ENCODE data around the gene CADPS2.

CADPS2 gene

DNA sequence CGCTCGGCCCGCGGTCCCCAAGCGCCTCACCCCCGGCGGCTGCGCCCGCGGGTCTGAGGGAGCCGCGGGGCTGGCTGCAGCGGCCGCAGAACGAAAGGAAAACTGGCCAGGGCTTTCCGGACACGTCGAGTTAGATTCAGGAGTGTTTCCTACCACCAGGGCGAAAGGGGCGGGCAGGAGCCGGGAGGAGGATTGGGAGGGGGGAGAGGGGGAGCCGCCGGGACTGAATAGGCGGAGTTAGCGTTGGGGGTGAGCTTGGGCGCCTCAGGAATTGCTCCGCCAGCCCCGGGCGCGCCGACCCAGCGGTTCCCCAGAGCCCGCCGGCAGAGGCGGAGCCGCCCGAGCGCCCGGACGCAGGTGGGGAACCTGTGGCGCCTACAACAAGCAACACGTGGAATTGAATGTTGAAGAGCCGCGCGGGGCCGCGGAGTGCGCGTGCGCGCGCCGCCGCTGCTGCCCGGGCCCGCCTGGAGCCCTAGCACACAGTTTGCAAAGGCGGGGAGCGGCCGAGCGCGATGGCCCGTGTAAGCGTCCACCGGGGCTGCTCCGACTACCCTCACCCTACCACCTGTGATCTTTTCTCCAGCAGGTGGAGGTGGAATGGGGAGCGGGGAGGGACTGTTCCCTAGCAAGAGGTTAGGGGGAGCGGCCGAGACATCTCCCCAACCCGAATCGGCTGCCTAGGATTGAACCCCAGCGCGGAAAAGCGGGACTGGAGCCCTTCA is at the start of gene CADPS2:
CADPS2 (minus strand) TSS at position 104 of the 725 bp plus-strand sequence. CDS start 123 bp downstream, outside the sequence.
- DNase-seq = peak; percentile 50

DNA sequence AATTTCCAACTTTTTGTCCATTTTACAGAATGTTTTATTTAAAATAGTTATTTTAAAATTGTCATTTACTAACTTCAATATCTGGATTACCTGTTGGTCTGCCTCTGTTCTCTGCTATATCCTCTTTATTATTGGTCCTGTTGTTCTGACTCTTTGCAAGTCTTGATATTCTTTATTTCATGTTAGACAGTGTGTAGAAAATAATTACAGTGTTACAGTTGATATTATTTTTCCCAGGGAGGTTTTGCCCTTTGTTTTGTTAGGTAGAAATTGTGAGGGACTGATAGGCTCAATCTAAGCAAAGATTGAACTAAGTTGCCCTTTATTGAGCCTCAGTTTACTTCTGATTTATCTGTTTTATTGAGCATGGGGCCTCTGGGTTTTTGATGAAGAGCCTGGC is 49.4 kb upstream of the CADPS2 start:
- DNase-seq = no peak

DNA sequence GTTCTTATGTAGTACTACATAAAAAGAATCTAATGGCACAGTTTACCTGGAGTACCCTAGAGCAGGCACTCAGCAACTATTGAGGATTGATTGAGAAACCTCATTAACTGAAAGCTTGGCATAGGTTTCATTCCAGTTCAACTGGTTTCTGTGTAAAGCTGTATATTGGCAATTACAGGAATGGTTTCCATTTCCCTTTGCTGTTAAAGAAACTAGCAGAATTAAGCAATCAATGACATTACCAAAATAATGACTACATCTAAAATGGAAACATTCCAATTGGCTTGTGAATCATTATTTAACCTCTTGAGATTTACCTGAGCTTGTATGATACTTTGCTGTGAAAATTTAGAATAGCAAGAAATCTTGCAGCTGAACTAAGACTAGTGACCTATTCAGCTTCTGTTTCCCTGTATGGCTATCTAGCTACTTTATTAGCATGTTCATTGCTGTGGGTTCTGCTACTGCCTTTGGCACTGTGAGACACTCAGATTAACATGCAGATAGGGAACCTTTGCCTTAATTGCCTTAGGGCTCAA is 33.5 kb upstream of the CADPS2 start:
- no peak for DNase-seq

DNA sequence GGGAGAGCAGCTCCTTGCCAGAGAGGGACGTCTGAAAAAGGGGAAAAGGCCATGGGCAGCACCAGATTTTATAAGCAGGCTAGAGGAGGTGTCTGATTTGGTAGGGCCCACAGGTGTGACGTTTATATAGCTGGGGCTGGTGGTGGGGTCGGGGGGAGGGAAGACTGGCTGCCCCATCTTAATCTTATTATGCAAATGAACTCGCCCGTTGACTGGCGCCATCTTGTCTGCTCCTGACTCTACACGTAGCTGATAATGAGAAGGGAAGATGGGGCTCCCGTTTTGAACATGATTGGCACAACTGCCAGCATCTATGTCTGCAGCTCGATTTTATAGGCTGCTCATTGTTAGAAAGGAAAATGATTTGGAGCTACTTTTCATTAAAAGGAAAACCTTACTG is 28.6 kb upstream of the CADPS2 start:
- no peak for DNase-seq

DNA sequence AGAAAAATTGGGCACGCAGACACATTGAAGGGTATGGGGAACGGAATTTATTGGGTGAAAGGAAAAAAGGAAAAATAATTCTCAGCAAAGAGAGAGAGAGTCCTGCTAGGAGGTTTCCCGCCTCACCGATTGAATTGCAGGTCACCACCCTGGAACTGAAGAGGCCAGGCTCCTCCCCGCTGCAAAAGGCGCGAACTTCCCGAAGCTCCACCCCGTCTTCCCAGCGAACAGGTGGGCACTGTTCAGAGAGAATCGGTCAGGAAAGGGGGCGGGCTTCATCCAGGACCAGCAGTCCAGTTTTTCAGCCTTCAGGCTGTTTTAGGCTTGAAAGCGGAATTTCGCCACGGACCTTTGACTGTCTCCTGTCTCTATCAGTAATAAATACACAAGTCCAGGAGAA is 27.3 kb upstream of the CADPS2 start:
- DNase-seq = no peak

DNA sequence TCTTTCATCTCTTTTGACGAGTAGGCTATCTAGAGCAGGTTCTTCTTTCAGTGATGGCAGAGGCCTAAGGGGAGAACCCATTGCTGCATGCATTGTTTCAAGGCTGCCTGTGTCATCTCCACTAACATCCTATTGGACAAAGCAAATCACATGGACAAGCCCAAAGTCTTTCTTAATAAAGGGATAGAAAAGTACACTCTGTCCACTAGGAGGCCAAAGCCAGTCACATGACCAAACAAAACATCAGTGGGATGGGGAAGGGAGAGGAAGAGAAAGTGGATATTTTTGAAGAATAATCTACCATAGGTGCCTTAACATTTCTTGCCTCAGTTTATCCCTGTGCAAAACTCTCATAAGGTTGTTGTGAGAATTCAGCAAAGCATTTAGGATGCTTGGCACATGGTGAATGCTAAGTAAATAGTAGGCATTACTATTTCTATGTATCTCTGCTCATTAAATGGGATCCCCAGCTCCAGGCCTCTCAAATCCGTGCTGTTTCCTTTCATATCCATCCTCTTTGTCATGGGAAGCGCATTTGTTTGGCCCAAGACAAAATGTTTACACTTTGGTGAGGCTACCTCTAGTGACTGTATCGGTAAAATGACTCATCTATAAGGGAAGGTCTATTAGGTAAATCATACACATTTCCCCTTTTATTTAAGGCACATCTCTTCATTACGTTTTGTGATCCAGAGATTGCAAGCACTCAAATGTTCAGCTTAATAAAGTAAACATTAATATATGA is 16.7 kb upstream of the CADPS2 start:
- peak; percentile 5 to 7 for DNase-seq

DNA sequence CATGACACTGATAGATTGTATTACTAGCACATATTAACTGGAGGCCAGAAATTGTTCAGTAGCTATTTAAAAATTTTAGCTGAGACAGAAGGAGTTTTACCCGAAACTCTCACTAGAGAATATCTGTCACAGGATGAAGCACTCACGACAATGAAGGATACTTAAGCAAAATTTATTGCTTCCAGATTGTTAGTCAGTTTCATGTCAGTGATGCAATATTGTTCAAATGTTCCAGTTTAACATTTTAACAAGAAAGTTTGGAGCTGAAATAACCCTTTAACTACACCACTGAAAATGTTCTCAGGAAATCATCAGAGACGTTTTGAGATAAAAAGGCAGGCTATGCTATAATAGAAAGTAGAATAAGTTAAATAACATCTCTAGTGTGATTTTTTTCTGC is 15.0 kb upstream of the CADPS2 start:
- no peak for DNase-seq

DNA sequence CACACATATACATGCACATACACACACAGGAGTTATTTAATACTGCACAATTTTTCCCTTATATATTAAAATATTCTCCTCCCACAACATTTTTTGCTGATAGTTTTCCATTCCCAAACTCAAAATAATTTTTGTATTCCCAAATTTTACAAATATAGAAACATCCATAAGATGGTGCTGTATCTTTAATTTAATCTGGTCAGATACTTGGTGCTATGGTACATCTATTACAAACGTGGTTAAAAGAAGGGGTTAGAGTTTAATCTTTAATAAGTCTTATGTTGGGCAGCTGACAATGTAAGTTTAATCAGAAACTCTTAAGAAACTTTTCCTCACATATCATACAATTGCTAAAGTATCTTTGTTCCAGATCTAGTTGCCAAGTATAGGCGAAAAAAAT is 10.2 kb upstream of the CADPS2 start:
- no peak for DNase-seq

DNA sequence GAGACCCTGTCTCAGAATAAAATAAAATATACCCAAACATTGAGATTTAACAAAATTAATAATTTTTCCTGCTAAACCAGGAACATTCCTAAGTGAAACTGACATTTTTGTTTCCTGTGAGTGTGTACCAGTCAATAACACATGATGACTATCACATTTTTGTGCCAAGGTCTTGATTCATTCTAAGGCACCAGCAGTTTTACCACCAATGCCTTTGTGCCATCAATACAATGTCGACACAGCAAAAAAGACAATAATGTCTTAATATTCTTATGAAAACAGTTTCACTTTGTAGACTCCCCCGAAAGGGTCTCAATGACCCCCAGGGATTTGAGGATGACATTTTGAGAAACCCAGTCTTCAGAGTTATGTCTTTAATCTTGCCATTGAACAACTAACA is 7.2 kb upstream of the CADPS2 start:
- DNase-seq = no peak

DNA sequence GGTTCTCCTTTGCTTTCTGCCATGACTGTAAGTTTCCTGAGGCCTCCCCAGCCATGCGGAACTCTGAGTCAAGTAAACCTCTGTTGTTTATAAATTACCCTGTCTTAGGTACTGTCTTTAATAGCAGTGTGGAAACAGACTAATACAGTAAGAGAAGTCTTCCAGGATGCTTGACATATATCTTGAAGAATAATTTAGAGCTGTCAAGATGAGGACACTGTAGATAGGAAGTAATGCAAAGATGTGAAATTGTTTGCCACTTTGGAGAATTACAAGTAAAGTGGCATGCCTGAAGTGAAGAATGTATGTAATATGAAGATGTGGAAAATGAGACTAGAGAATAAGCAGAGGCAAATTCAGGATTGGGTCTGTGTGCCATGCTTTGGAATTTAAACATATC is 2.9 kb upstream of the CADPS2 start:
- no peak for DNase-seq

DNA sequence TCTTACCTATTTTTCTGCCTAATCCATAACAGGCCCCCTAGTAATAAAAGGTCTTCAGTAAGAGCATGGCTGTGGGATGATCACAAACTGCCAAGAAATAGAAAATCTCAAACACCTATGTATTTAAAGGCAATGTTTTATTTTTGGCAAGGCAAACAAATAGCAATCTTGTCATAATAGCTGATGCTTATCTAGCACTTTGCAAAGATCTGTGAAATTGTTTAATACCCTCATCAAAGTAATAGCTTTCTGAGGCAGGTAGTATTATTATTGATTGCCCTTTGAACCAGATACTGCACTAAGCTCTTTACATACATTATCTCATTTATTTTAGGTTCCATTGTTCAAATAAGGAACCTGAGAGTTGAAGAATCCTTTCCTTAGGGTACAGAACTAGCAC is 1.6 kb upstream of the CADPS2 start:
- DNase-seq = no peak

DNA sequence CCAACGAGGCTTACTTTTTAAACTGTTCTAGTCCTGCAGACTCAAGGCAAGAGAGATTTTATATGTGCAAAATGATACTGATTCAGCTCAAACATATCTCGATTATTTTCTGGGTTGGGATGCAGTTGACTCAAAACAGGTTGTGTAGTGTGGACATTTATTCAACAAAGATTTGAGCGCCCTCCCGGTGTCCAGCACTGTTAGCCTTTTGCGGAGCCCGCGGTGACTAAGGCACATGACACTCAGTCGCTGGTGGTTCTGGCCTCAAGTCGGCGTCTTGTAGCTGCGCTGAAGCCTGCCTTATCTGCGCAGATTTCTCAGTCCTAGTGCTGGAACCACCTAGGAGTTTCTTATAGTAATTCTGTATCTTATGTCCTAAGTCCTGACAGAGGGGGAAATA is 938 bp upstream of the CADPS2 start:
- DNase-seq = peak; percentile 43 to 55

DNA sequence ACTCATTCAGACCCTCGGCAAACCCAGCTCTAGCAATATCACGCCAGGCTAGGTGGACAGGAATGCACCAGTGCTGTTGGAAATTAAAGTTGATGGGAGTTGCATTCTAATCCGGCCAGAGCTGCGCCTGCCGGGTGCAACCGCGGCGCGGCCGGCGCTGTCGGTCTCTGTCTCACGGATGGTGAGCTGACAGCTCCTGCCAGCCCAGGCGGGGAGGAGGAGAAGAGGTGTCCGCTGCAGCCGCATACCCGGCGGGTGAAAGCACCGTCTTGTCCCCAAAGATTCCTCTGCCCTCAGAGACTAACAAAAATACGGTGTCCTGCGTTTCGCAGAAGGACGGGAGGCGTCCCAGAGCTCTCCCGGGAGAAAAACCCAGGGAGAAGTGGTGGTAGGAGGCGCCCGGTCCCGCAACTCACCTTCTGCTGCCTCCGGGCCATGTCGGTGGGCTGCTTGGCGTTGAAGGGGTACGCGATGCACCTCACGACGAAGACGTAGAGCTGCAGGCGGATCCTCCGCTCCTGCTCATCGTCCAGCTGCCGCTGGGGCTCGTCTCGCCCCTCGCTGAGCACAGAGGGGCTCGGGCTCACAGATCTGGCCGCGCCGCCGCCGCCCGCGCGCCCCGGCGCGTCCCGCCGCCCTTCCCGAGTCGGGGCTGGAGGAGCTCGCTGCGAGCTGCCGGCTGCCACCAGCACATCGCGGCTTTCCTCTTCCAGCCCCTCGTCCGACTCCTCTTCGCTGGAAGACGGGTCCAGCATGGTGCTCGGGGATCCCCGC is 490 bp downstream of the CADPS2 start:
- DNase-seq = no peak

DNA sequence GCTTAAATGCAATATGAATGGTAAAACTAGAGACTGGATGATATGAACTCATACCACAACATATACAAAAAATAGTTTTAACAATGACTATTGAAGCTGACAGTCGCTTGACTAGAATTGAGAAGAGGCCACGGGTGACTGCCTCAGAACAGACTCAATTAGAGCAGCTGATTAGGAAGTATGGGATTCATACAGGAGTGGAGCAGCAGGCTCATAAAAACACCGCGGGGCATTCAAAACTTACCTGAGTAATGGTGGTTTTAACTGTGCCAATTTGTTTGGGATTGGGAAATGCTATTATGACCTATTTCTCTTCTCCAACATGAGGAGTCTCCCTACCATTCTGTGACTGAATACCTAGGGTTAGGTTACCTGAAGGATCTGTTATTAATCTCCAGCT is 2.1 kb downstream of the CADPS2 start:
- no peak for DNase-seq

DNA sequence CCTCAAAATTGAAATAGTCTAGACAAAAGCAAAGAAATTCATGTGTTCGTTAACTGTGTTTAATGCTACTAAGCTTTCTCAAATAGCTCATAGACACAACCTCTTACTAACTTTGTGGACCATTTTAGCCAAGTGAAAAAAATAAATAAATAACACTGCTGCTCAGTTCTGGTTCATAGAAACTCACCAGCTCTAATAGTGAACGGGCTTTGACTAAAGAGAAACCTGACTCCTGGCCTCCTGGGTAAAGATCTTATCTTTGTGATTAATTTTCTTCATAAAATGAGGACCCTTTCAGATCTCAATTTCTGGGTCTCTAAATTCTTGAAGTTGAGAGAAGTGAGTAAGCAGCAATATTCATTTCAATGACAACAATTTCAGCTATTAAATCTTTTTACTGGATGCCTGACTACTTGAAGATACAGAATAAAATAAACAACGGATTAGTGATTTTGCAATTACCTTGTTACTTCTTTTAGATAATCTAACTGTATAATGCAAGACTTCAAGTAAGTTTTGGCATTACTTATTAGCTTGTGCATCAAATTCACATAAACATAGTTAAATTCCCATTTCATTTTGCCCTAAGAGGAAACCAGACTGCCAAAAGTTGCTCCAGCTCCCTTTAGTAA is 3.1 kb downstream of the CADPS2 start:
- no peak for DNase-seq

DNA sequence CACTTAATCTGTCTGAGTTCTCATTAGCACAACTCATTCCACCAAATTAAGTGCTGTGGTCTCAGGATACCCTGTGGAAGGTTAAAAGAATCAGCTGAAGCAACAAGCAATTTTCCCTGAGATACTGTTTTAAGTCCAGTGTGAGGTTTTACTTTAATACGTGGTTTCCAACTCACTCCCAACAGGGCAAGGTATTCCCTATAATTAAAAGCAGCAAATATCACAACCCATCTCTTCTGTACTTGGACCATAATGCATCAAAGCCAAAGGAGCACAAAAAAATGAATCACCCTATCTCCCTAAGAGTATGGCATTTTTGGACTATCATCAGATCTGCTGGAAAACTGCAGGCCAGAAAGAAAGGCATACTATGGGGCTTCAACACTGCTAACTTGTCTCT is 4.9 kb downstream of the CADPS2 start:
- no peak for DNase-seq

DNA sequence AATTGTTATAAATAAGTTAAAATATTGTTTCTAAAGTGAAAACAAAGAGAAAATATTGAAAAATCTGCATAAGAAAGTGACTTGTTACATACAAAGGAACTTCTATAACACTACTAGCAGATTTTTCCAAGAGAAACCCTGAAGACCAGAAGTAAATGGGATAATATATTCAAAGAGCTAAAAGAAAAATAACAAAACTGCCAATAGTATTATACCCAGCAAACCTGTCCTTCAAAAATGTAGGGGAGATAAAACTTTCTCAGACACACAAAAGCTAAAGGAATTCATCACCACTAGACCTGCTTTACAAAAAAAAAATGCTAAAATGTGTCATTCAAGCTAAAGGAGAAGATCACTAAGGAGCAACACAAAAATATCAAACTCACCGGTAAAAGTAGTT is 17.0 kb downstream of the CADPS2 start:
- DNase-seq = no peak

DNA sequence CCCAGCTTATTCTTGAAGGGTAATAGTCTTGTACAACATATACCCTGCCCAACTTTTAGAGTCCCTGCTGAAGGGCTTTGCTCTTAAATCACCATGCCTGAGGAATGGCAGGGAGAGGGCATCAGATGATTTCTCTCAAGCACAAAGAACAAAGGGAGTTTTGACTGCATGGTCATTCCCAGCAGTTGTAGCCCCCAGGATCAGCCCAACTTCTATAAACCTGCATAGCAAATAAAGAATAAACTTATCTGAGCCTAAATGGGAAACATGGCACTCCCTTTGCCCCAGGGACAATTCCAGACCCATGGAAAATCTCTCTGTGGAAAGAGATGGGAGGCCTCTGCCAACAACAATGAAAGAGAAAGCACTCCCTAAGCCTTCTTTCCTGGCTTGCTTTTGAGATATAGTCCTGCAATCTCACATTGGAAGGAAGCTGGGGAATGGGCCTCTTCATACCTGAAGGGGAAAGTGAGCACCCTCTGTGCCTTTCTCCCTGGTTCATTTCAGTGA is 18.7 kb downstream of the CADPS2 start:
- no peak for DNase-seq

DNA sequence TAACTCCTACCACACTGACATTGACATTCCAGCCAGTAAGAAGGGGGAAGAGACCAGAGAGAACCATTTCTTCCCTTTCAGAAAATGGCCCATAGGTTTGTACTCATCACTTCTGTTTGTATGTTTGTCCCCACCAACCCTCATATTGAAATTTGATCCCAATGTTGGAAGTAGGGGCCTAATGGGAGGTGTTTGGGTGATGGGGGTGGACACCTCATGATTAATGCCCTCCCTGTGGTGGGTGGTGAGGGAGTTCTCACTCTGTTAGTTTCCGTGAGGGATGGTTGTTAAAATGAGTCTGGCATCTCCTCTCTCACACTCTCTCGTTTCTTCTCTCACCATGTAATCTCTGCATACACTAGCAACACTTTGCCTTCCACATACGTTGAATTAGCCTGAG is 21.4 kb downstream of the CADPS2 start:
- DNase-seq = no peak

DNA sequence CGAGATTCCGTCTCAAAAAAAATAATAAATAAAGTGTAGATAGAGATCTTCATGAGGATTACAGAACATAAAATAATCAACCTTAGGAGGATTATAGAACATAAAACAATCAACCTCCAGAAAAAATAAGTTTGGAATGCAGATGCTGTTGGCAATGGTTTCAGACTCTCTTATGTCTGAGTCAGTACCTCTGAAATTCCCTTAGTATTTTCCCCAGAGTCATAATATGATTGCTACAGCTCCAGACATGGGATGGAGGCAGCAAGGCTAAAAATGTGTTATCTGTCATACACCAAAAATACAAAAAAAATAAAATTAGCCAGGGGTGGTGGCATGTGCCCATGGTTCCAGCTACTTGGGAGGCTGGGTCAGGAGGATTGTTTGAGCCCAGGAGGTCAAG is 22.2 kb downstream of the CADPS2 start:
- DNase-seq = no peak

DNA sequence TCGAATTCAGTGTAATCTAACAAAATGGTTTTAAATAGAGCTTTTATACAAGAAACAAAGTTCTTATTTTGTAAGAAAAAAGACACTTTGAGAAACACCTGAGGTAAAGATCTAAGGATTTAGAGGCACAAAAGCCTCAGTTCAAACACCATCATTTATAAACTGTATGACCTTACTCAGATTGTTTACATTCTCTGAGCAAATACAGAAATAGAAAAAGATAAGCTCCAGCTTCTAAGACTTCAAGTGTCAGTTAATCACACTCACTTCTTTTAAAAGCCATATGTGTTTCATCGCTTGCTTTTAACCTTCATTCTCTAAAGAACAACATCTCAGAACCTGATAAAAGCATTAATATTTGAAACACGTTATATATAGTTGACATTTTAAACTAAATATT is 27.9 kb downstream of the CADPS2 start:
- DNase-seq = no peak

DNA sequence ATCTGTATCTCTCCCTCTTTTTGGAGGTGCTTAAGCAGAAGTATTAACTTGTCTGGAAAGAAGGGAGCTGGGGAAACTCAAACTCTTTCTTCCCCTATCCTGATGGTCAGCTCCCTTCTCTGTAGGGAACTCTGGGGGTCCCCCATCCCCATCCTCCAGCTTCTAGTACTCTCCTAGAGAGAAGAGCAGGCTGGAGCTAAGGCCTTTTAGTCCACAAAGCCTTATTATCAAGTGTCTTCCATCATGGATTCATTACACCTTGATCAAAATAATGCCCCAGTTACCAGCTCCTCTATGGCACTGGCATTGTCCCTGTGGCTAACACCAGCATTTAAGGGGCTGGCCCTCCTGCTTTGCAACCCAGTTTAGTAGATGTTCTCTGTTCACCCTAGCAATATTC is 35.7 kb downstream of the CADPS2 start:
- DNase-seq = no peak

DNA sequence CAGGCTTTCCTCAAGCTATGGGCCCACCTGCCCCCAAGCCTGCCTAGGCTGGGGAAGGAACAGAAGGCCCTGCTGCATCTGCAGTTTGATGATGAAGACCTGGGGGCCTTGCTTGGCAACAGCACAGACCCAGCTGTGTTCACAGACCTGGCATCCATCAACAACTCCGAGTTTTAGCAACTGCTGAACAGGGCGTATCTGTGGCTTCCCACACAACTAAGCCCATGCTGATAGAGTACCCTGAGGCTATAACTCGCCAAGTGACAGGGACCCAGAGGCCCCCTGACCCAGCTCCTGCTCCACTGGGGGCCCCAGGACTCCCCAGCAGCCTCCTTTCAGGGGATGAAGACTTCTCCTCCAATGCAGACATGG is 36.3 kb downstream of the CADPS2 start:
- no peak for DNase-seq

All from Kasumi-1 (cell line).